ENCODE results near the gene PITPNM3.

PITPNM3 gene

GRCh38 chr17:6478486-6478885, 77.9 kb downstream of the PITPNM3 start:
- DNase-seq (ENCODE audit: insufficient read length, low spot score) (no peak), FAIRE-seq (no peak)
- no peak for TF ChIP-seq CTCF (IDR thresholded peaks at IDR 0.05; ENCODE audit: insufficient read depth, missing control alignments)

- TF ChIP-seq CTCF (IDR thresholded peaks at IDR 0.05; ENCODE audit: insufficient read depth, missing control alignments) = no peak
Measured at GRCh38 chr17:6477831-6478383, 78.4 kb downstream of the PITPNM3 start.

GRCh38 chr17:6476810-6477179, 79.6 kb downstream of the PITPNM3 start:
- no peak for FAIRE-seq
- no peak for TF ChIP-seq CTCF (IDR thresholded peaks at IDR 0.05; ENCODE audit: insufficient read depth, missing control alignments)
- DNase-seq (ENCODE audit: insufficient read length, low spot score) = no peak

More at GRCh38 chr17:6477831-6478383, 78.4 kb downstream of the PITPNM3 start:
- FAIRE-seq (no peak), DNase-seq (ENCODE audit: insufficient read length, low spot score) (no peak)

GRCh38 chr17:6476076-6476809, 80.1 kb downstream of the PITPNM3 start:
- no peak for FAIRE-seq
- DNase-seq (ENCODE audit: insufficient read length, low spot score) = no peak
- TF ChIP-seq CTCF (IDR thresholded peaks at IDR 0.05; ENCODE audit: insufficient read depth, missing control alignments) = no peak

- no peak for DNase-seq (ENCODE audit: insufficient read length, low spot score)
- TF ChIP-seq CTCF (IDR thresholded peaks at IDR 0.05; ENCODE audit: insufficient read depth, missing control alignments) = no peak
- no peak for FAIRE-seq
Measured at GRCh38 chr17:6475411-6475810, 80.9 kb downstream of the PITPNM3 start.

- TF ChIP-seq CTCF (IDR thresholded peaks at IDR 0.05; ENCODE audit: insufficient read depth, missing control alignments) = no peak
- FAIRE-seq (no peak), DNase-seq (ENCODE audit: insufficient read length, low spot score) (no peak)
Measured at GRCh38 chr17:6474906-6475305, 81.4 kb downstream of the PITPNM3 start.

- TF ChIP-seq CTCF (IDR thresholded peaks at IDR 0.05; ENCODE audit: insufficient read depth, missing control alignments) = no peak
- DNase-seq (ENCODE audit: insufficient read length, low spot score) = no peak
- no peak for FAIRE-seq
Measured at GRCh38 chr17:6474376-6474775, 82.0 kb downstream of the PITPNM3 start.

Measured in D721Med (cell line).